Measurements from ENCODE around the gene CDS1. TPM values are rescaled to one million over a fixed set of nuclear protein-coding genes. Genes with fewer than 3 reads are reported as not detected.
A peak's percentile ranks its signal among the peaks of the same experiment; 100 is the strongest.

The CDS1 gene
- total and polyA plus RNA-seq, 8 donors = 2.7 to 7.1 (median 4.4) TPM

- no peak for TF ChIP-seq CTCF (IDR thresholded peaks at IDR 0.05)
- ATAC-seq (peak in 2 of 4 donors; percentile 56 to 76), FAIRE-seq (no peak), DNase-seq (no peak)
- Histone ChIP-seq H3K4me1 (no peaks in the 10 kb centered on the region), H3K36me3 (peaks cover 0 to 63% (median 10%) of the 10 kb centered on the region in 3 donors), H3K27ac (no peak overlapping the region), H3K27me3 (no peaks in the 10 kb centered on the region), H3K4me3 (no peak overlapping the region), H3K9me3 (no peaks in the 10 kb centered on the region)
- 83 to 95% methylated on average over 1 of the region's 1 CpG for WGBS, 2 donors
- intact Hi-C loops (cut with DNase I) = no loop called here
Observed at GRCh38 chr4:84691170-84691691, 108.3 kb downstream of the CDS1 start.

DNA sequence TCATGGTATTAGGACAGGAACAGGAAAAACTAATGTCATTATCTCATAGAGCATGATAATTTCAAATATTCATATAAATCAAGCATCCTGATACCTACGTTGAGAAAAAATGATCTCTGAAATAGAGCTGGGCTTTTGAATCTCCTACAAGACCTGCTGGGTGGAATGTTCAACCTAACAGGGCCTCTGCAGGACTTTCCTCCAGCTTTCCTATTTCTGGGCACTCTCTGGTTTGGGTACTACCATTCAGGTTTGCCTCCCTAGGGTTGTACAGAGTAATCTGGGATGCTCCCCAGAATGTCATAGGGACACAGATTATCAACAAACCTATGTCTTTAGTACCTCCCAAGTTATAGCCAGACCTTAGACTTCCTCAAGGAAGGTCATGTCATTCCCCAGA, 108.9 kb downstream of the CDS1 start:
- Histone ChIP-seq H3K36me3 (peaks cover 0 to 60% (median 10%) of the 10 kb centered on the region in 3 donors), H3K27ac (no peak overlapping the region), H3K4me1 (no peaks in the 10 kb centered on the region), H3K4me3 (no peak overlapping the region), H3K9me3 (no peaks in the 10 kb centered on the region), H3K27me3 (no peaks in the 10 kb centered on the region)
- ATAC-seq = no peak
- intact Hi-C loops (cut with DNase I) = no loop called here
- no peak for DNase-seq
- no peak for TF ChIP-seq CTCF (IDR thresholded peaks at IDR 0.05)
- FAIRE-seq = no peak
- WGBS, 2 donors = 92% methylated on average over 1 of the region's 1 CpG

- no peaks in the 10 kb centered on the region for H3K27me3 ChIP-seq
- no peak overlapping the region for H3K4me3 ChIP-seq
- WGBS, 2 donors = 94 to 98% methylated on average over 2 of the region's 2 CpGs
- ATAC-seq = no peak
- peaks cover 0 to 5% (median 3%) of the 10 kb centered on the region in 3 donors for H3K4me1 ChIP-seq
- H3K27ac ChIP-seq = no peak overlapping the region
- intact Hi-C loops (cut with DNase I) = no loop called here
- no peak for DNase-seq
- no peak for TF ChIP-seq CTCF (IDR thresholded peaks at IDR 0.05)
- peaks cover 0 to 54% (median 10%) of the 10 kb centered on the region in 3 donors for H3K36me3 ChIP-seq
- H3K9me3 ChIP-seq = no peaks in the 10 kb centered on the region
- FAIRE-seq = no peak
Observed at GRCh38 chr4:84697159-84697558, 114.2 kb downstream of the CDS1 start.

- no peak for DNase-seq
- no peaks in the 10 kb centered on the region for H3K27me3 ChIP-seq
- intact Hi-C loops (cut with DNase I) = no loop called here
Observed at GRCh38 chr4:84697615-84698201, 114.8 kb downstream of the CDS1 start.

More at GRCh38 chr4:84697615-84698201, 114.8 kb downstream of the CDS1 start:
- 41 to 46% methylated on average over 4 of the region's 4 CpGs for WGBS, 2 donors
- no peak for ATAC-seq
- Histone ChIP-seq H3K36me3 (peaks cover 0 to 49% (median 10%) of the 10 kb centered on the region in 3 donors), H3K9me3 (no peaks in the 10 kb centered on the region), H3K27ac (no peak overlapping the region), H3K4me3 (no peak overlapping the region), H3K4me1 (peaks cover 0 to 5% (median 3%) of the 10 kb centered on the region in 3 donors)
- no peak for TF ChIP-seq CTCF (IDR thresholded peaks at IDR 0.05)
- FAIRE-seq = peak; percentile 51

Data from pancreas (tissue), 10 donors.